Naive thymus-derived CD4-positive, alpha-beta T cell (primary cell): Measurements from ENCODE around the gene ODC1. TPM values are rescaled to one million over a fixed set of nuclear protein-coding genes. Genes with fewer than 3 reads are reported as not detected.

Experiments
- ATAC-seq: fragments of 150-1000 bp; cut with Tn5 transposase; 2 replicates; pipeline ENCODE4 v1.10.0; 2021; ENCODE audit warnings: mild to moderate bottlenecking, moderate library complexity
- CTCF ChIA-PET: fragments of 350-600 bp; sonication (Branson Sonifier 250); formaldehyde crosslinking; loops from one replicate; lab custom pipeline; 2021; ENCODE audit warnings: antibody characterized with exemption; lab: Charles Lee
- POLR2A ChIA-PET: fragments of 350-600 bp; sonication (Branson Sonifier 250); formaldehyde crosslinking; loops from one replicate; lab custom pipeline; 2021; ENCODE audit warnings: antibody characterized with exemption, inconsistent platforms; lab: Charles Lee
- DNase-seq, 9 donors: peaks; one replicate each; pipeline versions ENCODE4 v3.0.0 to v3.0.0-alpha.2; 2020 to 2022; ENCODE audit warnings: mixed read lengths in 1 of 9
- H3K27ac ChIP-seq: one replicate; pipeline ENCODE4 v1.7.0; 2013; ENCODE audit warnings: mild to moderate bottlenecking, low read depth, low read length, moderate library complexity
- H3K27me3 ChIP-seq, 2 donors: one replicate each; pipeline ENCODE4 v1.7.0; 2013; ENCODE audit warnings: low read length in 2 of 2, mild to moderate bottlenecking in 2 of 2, moderate library complexity in 2 of 2; ENCODE audit not compliant: control insufficient read depth in 2 of 2, insufficient read depth in 2 of 2
- H3K36me3 ChIP-seq, 3 experiments: 1 replicate in 2 of 3; 2 replicates in 1 of 3; pipeline ENCODE4 v1.7.0; 2013; ENCODE audit warnings: low read length in 3 of 3, mild to moderate bottlenecking in 3 of 3, moderate library complexity in 1 of 3; ENCODE audit not compliant: insufficient read depth in 3 of 3, control insufficient read depth in 2 of 3
- H3K4me1 ChIP-seq, 2 donors: one replicate each; pipeline ENCODE4 v1.7.0; 2013; ENCODE audit warnings: low read length in 2 of 2, mild to moderate bottlenecking in 2 of 2, moderate library complexity in 1 of 2; ENCODE audit not compliant: control insufficient read depth in 2 of 2, insufficient read depth in 2 of 2
- H3K4me3 ChIP-seq: 2 replicates; pipeline ENCODE4 v1.7.0; 2013; ENCODE audit warnings: mild to moderate bottlenecking, low read length
- H3K9me3 ChIP-seq, 3 experiments: 1 replicate in 2 of 3; 2 replicates in 1 of 3; pipeline ENCODE4 v1.7.0; 2013; ENCODE audit warnings: low read length in 3 of 3; ENCODE audit not compliant: control insufficient read depth in 2 of 3
- H3K27ac Mint-ChIP-seq, 9 donors: one replicate each; pipeline ENCODE4 v1.8.0; 2020 to 2022; ENCODE audit warnings: mixed read lengths in 9 of 9, mild to moderate bottlenecking in 8 of 9, moderate library complexity in 5 of 9, inconsistent platforms in 2 of 9
- H3K27me3 Mint-ChIP-seq, 5 donors: one replicate each; pipeline ENCODE4 v1.8.0; 2021 to 2022; ENCODE audit warnings: mixed read lengths in 5 of 5, mild to moderate bottlenecking in 1 of 5
- H3K36me3 Mint-ChIP-seq, 5 donors: one replicate each; pipeline ENCODE4 v1.8.0; 2020 to 2022; ENCODE audit warnings: mixed read lengths in 5 of 5, mild to moderate bottlenecking in 3 of 5, inconsistent platforms in 1 of 5
- H3K4me1 Mint-ChIP-seq, 7 donors: one replicate each; pipeline ENCODE4 v1.8.0; 2020 to 2022; ENCODE audit warnings: mixed read lengths in 7 of 7, mild to moderate bottlenecking in 3 of 7, inconsistent platforms in 1 of 7
- H3K4me3 Mint-ChIP-seq, 10 donors: one replicate each; pipeline ENCODE4 v1.8.0; 2020 to 2022; ENCODE audit warnings: mild to moderate bottlenecking in 10 of 10, mixed read lengths in 10 of 10, moderate library complexity in 6 of 10, inconsistent platforms in 2 of 10
- H3K9me3 Mint-ChIP-seq, 11 donors: one replicate each; pipeline ENCODE4 v1.8.0; 2020 to 2022; ENCODE audit warnings: mixed read lengths in 11 of 11, mild to moderate bottlenecking in 4 of 11, inconsistent platforms in 1 of 11, moderate library complexity in 1 of 11
- intact Hi-C, 2 donors: fragments of 100-400 bp; cut with micrococcal nuclease; formaldehyde crosslinking; loops; one replicate each; pipeline ENCODE4 v1.15.1; 2023
- polyA plus RNA-seq, 2 donors: library from polyadenylated mRNA; unstranded; fragments of 300-500 nt; fragmentation: Illumina TruSeq; gene quantifications; one replicate each; pipeline ENCODE4 v1.2.3, GENCODE V29; 2021
- total RNA-seq, 6 experiments: library from RNA in 5 of 6; stranded (reverse) in 5 of 6; gene quantifications; 1 replicate in 5 of 6; 2 replicates in 1 of 6; pipeline ENCODE4 v1.2.3 and lab custom pipeline; 2021 to 2026

ODC1 gene
- total and polyA plus RNA-seq, 7 experiments from 2014 or later = 32.7 to 88.2 (median 52.4) TPM

DNA sequence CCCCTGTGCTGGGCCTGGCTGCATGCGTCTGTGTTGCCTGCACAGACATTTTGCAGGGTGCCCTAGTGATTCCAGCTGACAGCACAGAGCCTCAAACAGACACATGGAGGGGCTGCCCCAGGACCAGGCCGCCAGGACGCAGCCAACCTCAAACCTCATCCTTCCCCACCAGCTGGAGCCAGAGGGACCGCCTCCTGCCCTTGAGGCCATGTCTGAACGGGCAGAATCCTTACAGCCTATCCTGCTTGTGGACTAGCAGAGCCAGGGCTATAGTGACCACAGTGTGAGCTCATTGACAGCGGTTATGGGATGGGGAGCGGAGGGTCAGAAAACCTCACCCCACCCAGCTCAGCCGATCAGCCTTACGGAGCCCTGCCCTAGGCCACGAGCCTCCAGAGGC is 22.4 kb downstream of the ODC1 start:
- POLR2A ChIA-PET = no interaction called here
- Mint-ChIP-seq H3K4me1 (peaks cover 0 to 3% (median 0%) of the 10 kb centered on the region in 7 donors), H3K4me3 (no peak overlapping the region), H3K27ac (no peak overlapping the region), H3K36me3 (peaks cover 0 to 34% (median 3%) of the 10 kb centered on the region in 5 donors), H3K27me3 (no peaks in the 10 kb centered on the region), H3K9me3 (no peaks in the 10 kb centered on the region)
- ATAC-seq (no peak), DNase-seq (no peak)
- intact Hi-C loops = no loop called here
- no peak overlapping the region for H3K4me3 ChIP-seq
- no peaks in the 10 kb centered on the region for H3K27me3 ChIP-seq
- peaks cover 0 to 79% (median 10%) of the 10 kb centered on the region in 3 experiments for H3K36me3 ChIP-seq
- H3K27ac ChIP-seq = no peak overlapping the region
- H3K4me1 ChIP-seq = no peaks in the 10 kb centered on the region
- H3K9me3 ChIP-seq = no peaks in the 10 kb centered on the region
- CTCF ChIA-PET = interaction anchor here (1.6 kb wide), 1 partner anchor 9 kb away, joined by 10 read pairs; no protein-coding TSS in a partner anchor

DNA sequence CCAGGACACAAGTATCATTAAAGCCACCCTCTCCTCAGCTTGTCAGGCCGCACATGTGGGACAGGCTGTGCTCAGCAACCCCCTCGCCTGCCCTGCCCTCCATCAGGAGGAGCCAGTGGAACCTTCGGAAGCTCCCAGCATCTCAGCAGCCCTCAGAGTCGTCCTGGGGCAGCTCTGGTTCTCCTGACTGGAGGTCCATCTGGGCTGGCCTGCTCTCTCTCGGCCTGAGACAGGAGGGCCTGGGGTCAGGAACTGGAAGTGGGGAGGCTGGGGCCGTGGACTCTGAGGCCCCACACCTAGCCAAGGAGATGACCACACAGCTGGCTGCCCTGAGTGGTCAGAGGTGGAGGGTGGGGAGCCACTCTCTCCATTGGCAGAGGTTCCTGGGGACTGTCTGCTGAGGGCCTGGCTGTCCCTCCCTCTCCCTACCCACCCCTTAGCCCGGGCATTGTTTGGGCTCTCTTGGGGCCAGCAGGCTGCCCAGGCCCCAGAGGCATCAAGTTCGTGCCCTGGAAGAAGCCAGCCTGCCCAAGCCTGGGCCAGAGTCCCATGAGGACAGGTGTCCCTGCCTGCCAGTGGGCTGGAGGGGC is 23.1 kb downstream of the ODC1 start:
- DNase-seq (no peak), ATAC-seq (no peak)
- no peak overlapping the region for H3K4me3 ChIP-seq
- no peaks in the 10 kb centered on the region for H3K27me3 ChIP-seq
- Mint-ChIP-seq H3K4me1 (peaks cover 0 to 3% (median 0%) of the 10 kb centered on the region in 7 donors), H3K4me3 (no peak overlapping the region), H3K9me3 (no peaks in the 10 kb centered on the region), H3K36me3 (peaks cover 0 to 38% (median 3%) of the 10 kb centered on the region in 5 donors), H3K27me3 (no peaks in the 10 kb centered on the region), H3K27ac (no peak overlapping the region)
- ChIA-PET CTCF (interaction anchor here (1.6 kb wide), 1 partner anchor 10 kb away, joined by 10 read pairs; no protein-coding TSS in a partner anchor), POLR2A (no interaction called here)
- peaks cover 0 to 85% (median 10%) of the 10 kb centered on the region in 3 experiments for H3K36me3 ChIP-seq
- H3K27ac ChIP-seq = no peak overlapping the region
- intact Hi-C loops = no loop called here
- no peaks in the 10 kb centered on the region for H3K4me1 ChIP-seq
- H3K9me3 ChIP-seq = no peaks in the 10 kb centered on the region

DNA sequence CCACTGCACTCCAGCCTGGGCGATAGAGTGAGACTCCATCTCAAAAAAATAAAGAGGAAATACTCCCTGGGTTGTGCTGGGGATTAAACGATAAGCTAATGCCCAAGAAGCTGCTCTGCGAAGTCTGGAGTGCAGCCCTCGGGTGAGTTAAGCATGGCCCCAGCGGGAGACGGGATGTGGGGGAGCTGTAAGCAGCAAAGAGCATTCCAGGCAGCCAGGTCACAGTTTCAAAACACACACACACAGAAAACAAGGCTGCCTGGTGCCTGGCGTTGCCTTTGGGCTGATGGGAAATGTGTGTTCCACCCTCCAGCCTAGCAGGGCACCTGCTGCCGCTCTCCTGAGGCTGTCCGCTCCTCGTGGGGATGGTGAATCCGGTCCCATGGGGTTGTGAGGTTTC is 24.1 kb downstream of the ODC1 start:
- H3K27ac ChIP-seq = no peak overlapping the region
- POLR2A ChIA-PET = no interaction called here
- H3K4me1 ChIP-seq = no peaks in the 10 kb centered on the region
- no peak overlapping the region for H3K4me3 Mint-ChIP-seq
- H3K27me3 Mint-ChIP-seq = no peaks in the 10 kb centered on the region
- H3K9me3 ChIP-seq = no peaks in the 10 kb centered on the region
- no peak overlapping the region for H3K27ac Mint-ChIP-seq
- intact Hi-C loops = no loop called here
- no peaks in the 10 kb centered on the region for H3K9me3 Mint-ChIP-seq
- peaks cover 0 to 95% (median 10%) of the 10 kb centered on the region in 3 experiments for H3K36me3 ChIP-seq
- peaks cover 0 to 3% (median 0%) of the 10 kb centered on the region in 7 donors for H3K4me1 Mint-ChIP-seq
- DNase-seq (no peak), ATAC-seq (no peak)
- H3K27me3 ChIP-seq = no peaks in the 10 kb centered on the region
- CTCF ChIA-PET = no interaction called here
- H3K36me3 Mint-ChIP-seq = peaks cover 0 to 47% (median 9%) of the 10 kb centered on the region in 5 donors
- no peak overlapping the region for H3K4me3 ChIP-seq

DNA sequence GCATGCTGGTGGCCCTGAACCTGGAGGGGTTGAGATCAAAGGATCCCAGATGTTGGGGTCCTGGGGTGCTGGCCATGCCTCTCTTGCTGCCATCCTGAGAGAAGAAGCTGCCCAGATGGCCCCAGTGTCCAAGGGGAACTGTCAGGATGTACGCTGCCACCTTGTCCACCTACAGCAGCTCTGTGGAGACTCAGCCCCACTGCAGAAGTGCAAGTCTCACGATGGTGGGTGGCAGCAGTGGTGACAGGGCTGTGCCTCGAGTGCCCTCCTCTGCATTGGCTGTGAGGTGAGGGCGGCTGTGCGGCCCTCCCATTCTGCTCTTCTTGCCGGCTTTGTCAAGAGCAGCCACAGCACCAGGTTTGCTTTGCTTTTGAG is 24.7 kb downstream of the ODC1 start:
- DNase-seq (no peak), ATAC-seq (no peak)
- Histone ChIP-seq H3K36me3 (peaks cover 0 to 93% (median 10%) of the 10 kb centered on the region in 3 experiments), H3K27me3 (no peaks in the 10 kb centered on the region), H3K27ac (no peak overlapping the region), H3K4me3 (no peak overlapping the region), H3K4me1 (no peaks in the 10 kb centered on the region), H3K9me3 (no peaks in the 10 kb centered on the region)
- no peak overlapping the region for H3K4me3 Mint-ChIP-seq
- ChIA-PET CTCF (no interaction called here), POLR2A (no interaction called here)
- H3K36me3 Mint-ChIP-seq = peaks cover 0 to 47% (median 9%) of the 10 kb centered on the region in 5 donors
- H3K27ac Mint-ChIP-seq = no peak overlapping the region
- no peaks in the 10 kb centered on the region for H3K27me3 Mint-ChIP-seq
- intact Hi-C loops = no loop called here
- no peaks in the 10 kb centered on the region for H3K9me3 Mint-ChIP-seq
- no peaks in the 10 kb centered on the region for H3K4me1 Mint-ChIP-seq

DNA sequence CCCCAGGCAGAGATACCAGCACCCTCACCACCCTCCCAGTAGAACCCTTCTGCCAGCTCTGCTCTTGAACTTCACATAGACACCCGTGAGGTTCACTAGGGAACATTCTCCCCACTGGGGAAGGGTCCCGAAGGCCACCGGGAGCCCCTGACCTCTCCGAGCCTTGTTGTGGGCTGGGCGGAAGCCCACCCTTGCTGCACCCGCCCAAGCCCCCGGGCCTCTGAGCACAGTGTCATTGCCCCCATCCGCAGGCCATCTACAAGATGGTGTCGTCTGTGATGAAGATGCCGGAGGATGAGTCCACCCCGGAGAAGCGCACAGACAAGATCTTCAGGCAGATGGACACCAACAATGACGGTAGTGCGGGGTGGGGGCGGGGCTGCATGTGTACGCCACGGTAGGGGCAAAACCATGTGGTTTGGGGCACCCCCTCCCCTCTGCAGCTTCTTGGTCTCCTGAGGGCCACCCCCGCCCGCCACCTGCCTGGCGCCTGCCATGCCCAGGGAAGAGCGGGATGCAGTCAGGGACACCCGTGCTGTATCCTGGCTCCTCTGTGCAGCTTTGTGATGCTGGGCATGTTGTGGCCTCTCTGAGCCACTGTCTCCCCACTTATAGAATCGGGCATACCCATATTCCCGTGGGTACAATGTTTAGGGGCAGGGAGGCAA is 25.3 kb downstream of the ODC1 start:
- Mint-ChIP-seq H3K36me3 (peaks cover 0 to 47% (median 9%) of the 10 kb centered on the region in 5 donors), H3K4me3 (no peak overlapping the region), H3K4me1 (no peaks in the 10 kb centered on the region), H3K27me3 (no peaks in the 10 kb centered on the region), H3K27ac (no peak overlapping the region), H3K9me3 (no peaks in the 10 kb centered on the region)
- DNase-seq = no peak
- ATAC-seq = no peak
- peaks cover 0 to 88% (median 10%) of the 10 kb centered on the region in 3 experiments for H3K36me3 ChIP-seq
- H3K9me3 ChIP-seq = no peaks in the 10 kb centered on the region
- H3K27ac ChIP-seq = no peak overlapping the region
- intact Hi-C loops = no loop called here
- no peak overlapping the region for H3K4me3 ChIP-seq
- POLR2A ChIA-PET = interaction anchor here (0.5 kb wide), 1 partner anchor 39 kb away, joined by 3 read pairs; no protein-coding TSS in a partner anchor
- H3K4me1 ChIP-seq = no peaks in the 10 kb centered on the region
- CTCF ChIA-PET = no interaction called here
- no peaks in the 10 kb centered on the region for H3K27me3 ChIP-seq

DNA sequence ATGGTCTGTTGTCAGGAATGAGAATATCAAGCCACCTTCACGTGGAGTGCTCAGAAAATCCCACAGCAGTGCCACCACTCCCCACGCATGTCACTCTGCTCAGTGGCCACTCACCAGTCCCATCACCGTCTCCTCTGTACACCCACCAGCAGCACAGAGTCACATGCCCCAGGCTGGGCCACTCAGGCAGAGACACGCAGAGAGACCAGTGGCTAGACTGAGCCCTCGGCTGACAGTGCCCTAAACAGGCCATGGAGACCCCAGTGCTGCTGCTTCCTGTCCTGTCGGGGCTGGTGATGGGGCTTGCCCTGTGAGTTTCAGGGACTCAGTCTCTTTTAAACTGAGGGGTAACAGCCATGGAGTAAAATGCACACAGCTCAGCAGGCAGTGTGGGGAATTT is 25.9 kb downstream of the ODC1 start:
- H3K36me3 Mint-ChIP-seq = peaks cover 0 to 42% (median 4%) of the 10 kb centered on the region in 5 donors
- CTCF ChIA-PET = interaction anchor here (4.1 kb wide), 1 partner anchor 13 kb away, joined by 14 read pairs; no protein-coding TSS in a partner anchor
- H3K4me3 Mint-ChIP-seq = no peak overlapping the region
- Histone ChIP-seq H3K27ac (no peak overlapping the region), H3K4me1 (no peaks in the 10 kb centered on the region), H3K9me3 (no peaks in the 10 kb centered on the region), H3K36me3 (peaks cover 0 to 82% (median 10%) of the 10 kb centered on the region in 3 experiments), H3K27me3 (no peaks in the 10 kb centered on the region), H3K4me3 (no peak overlapping the region)
- POLR2A ChIA-PET = interaction anchor here (0.5 kb wide), 1 partner anchor 38 kb away, joined by 3 read pairs; no protein-coding TSS in a partner anchor
- no peak for DNase-seq
- no peak overlapping the region for H3K27ac Mint-ChIP-seq
- peaks cover 0 to 4% (median 0%) of the 10 kb centered on the region in 7 donors for H3K4me1 Mint-ChIP-seq
- no peak for ATAC-seq
- no peaks in the 10 kb centered on the region for H3K9me3 Mint-ChIP-seq
- no peaks in the 10 kb centered on the region for H3K27me3 Mint-ChIP-seq
- intact Hi-C loops = no loop called here
